Stimulated activated CD8-positive, alpha-beta memory T cell treated with anti-CD3 and anti-CD28 coated beads, Interleukin-4, amount 100 ng/mL, for 48 hours (primary cell): ENCODE data around the gene GEMIN4.

Experiments
- DNase-seq: peaks from one replicate; pipeline ENCODE4 v3.0.0-alpha.2; 2020

Gene GEMIN4

GRCh38 chr17:740240-741017, 11.6 kb downstream of the GEMIN4 start:
- DNase-seq = peak; percentile 44

GRCh38 chr17:737561-738113, 14.4 kb downstream of the GEMIN4 start:
- DNase-seq = no peak

GRCh38 chr17:733743-734142, 18.3 kb downstream of the GEMIN4 start:
- DNase-seq = no peak

DNA sequence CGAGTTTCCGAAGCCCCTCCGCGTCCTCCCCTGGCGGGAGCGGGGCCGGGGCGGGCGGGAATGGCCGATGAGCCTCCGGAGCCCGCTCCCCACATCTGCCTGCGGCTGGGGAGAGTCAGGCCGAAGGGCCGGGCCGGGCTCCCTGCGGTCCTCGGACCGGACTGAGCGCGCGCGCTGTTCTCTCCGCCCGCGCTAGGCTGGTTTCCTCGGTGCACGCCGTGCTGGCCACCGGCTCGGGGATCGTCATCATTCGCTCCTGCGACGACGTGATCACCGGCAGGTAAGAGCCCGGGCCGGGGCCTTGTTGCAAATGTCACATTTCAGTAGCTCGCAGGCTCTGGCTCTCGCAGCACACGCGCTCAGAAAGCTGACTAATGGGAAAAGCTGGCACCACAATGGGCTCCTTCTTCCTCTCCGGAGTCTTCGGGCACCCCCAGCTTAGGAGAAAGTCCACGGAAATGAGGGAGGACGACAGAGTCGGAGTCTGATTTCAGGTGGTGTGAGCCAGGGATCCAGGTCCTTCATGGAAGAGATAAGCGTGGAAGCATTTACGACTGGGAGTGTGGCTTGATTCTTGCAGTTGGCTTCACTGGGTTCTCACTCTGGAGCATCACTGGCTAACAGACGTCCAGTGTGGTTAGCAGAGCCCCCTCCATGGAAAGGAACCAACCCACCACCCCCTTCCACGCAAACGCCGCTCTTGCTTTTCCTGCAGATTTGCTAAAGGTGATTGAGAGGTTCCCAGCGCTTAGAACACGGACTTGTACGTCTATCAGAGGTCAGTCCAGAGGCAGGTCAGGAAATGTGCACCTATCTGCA, 19.0 kb downstream of the GEMIN4 start:
- DNase-seq = peak; percentile 65

DNA sequence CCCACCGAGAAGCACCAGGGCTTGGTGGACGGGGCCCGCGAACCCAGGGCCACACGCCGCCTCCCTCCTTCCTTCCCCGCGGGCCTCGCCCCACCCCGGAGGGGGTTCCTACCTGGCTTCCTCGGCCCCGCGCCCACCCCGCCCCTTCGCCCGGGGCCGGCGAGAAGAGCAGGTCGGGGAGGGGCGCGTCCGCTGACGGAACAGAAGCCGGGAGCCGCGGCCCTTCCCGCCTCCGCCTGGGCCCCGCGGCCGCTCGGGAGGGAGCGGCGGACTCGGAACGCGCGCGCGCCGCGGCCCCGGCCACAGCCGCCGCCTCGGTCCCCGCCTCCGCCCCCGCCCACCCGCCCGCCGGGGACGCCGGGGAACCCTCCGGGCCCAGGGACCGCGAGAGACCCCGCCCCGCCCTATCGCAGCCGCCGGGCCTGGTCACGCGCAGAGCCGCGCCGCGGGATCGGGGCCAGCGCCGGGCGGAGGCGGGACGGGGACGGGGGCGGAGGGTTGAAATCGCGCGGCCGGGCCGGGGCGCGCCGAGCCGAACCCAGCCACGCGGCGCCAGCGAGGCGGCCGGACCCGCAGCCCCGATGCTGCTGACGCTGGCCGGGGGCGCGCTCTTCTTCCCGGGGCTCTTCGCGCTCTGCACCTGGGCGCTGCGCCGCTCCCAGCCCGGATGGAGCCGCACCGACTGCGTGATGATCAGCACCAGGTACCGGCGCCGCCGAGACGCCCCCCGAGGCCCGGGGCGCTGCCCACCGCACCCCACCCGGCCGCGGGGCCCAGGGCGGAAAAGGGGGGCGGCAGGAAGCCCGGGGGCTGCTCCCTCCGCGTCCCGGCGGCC, 19.8 kb downstream of the GEMIN4 start, which contains the start of gene TLCD3A:
Gene TLCD3A (plus strand): TSS at position 530 of the 835 bp plus-strand sequence. CDS start 52 bp downstream, at position 582.
- DNase-seq = peak; percentile 74

- no peak for DNase-seq
These were observed 20.4 kb downstream of the GEMIN4 start for GRCh38 chr17:731644-732066.

DNA sequence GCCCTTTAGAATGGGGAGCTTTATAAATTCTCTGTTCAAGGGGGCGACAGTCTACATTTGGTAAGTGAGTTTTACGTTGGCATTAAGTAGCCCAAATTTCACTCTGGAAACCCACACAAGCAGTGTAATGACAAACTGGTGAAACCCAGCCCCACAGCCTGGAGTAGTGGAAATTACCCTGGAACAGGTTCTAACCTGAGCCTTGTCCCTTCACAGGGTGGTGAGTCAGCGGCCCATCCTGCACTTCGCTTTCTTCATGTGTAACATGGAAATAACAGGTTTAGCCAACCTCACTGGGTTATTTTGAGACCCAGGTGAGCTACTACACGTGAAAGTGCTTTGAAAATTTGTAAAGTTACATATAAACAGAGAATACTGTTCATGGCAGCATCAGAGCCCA, 23.2 kb downstream of the GEMIN4 start:
- DNase-seq = no peak

DNA sequence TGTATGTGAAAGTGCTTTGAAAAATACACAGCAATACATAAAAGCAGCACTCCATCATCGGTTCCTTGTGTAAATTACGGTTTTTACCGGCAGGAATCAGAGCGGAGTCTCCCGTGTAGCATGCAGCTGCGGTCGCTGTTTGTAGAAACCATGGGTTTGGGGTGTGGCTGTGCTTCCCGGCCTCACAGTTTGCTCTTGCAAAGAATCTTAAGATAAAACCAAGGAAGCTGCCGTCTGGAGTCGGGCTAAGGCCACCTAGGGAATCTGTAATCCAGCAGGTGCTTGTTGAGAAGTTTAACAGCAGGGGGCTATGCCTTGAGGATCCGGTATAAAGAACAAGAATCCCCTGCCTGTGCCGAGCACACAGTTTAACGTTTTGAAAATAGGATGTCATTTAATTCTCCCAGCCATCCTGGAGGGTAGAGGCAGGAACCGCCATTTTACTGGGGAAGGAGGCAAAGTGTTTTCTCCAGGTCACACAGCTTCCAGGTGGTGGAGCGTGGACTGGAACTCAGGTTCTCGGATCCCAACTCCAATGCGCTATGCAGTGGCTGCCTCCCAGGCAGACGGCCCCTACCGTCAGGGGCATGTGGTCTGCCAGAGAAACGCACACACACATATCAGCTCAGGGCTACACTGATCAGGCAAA, 25.7 kb downstream of the GEMIN4 start:
- no peak for DNase-seq

GRCh38 chr17:725746-726145, 26.3 kb downstream of the GEMIN4 start:
- DNase-seq = no peak

- no peak for DNase-seq
These were observed 27.0 kb downstream of the GEMIN4 start for GRCh38 chr17:725084-725483.

DNA sequence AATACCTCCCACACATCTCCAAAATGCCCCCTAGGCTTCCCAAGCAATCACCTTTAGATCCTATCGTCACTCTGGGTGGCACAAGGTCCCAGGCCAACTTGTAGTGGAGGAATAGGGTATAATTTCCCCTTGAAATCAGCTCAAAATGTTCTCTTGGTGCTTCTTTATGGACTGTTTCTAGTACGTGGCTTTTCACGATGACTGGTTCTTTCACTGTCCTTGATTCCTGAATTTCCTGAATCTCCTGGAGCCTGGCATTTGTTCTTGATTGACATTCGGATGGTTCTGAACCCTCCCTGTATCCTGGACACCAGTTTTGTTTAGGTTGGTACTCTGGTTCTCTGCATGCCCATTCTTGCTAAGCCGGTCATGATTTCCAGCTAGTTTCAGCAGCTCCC, 30.5 kb downstream of the GEMIN4 start:
- DNase-seq = no peak

DNA sequence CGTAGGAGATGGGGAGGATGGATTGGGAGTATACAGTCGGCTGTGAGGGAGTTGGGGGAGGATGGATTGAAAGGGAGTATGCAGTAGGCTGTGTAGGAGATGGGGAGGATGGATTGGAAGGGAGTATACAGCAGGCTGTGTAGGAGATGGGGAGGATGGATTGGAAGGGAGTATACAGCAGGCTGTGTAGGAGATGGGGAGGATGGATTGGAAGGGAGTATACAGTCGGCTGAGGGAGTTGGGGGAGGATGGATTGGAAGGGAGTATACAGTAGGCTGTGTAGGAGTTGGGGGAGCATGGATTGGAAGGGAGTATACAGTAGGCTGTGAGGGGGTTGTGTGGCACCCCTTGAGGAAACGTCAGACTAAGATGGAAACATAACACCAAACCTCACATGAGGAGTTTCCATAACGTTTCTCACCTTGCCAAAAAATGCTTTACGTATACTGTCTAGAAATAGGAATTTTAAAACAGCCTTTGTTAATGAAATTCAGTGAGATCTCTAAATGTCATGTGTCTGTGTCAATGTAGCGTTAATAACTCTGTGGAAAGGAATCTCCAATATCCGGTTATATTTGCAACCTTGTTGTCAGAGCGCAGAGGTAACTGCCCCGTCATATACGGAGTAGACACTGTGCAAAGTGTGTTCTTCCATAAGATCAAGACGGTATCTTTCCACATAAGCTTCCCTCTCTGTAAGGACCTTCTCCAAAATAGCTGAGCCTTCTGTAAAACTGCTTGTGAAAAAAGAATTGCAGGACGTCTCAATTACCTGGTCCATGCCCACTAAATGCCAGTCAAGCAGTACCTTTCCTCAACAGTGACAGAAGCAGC, 31.1 kb downstream of the GEMIN4 start:
- no peak for DNase-seq

GRCh38 chr17:718075-718474, 34.0 kb downstream of the GEMIN4 start:
- no peak for DNase-seq

DNA sequence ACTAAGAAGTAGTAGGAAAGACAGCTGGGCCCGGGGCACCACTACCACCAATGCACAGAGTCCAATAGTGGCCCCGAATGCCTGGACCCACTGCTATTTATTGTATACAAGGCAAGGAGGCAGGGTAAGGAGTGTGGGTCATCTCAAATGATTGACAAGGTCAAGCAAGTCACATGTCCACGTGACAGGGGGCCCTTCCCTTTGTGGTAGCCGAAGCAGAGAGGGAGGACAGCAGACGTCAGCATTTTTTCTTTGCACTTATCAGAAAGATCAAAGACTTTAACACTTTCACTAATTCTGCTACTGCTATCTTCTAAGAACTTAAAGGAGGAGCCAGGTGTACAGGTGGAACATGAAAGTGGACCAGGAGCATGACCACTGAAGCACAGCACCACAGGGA, 43.9 kb downstream of the GEMIN4 start:
- DNase-seq = no peak

- DNase-seq = no peak
These were observed 46.2 kb downstream of the GEMIN4 start for GRCh38 chr17:705863-706262.

- DNase-seq = no peak
These were observed 47.1 kb downstream of the GEMIN4 start for GRCh38 chr17:705011-705410.

- no peak for DNase-seq
These were observed 47.8 kb downstream of the GEMIN4 start for GRCh38 chr17:704111-704864.

DNA sequence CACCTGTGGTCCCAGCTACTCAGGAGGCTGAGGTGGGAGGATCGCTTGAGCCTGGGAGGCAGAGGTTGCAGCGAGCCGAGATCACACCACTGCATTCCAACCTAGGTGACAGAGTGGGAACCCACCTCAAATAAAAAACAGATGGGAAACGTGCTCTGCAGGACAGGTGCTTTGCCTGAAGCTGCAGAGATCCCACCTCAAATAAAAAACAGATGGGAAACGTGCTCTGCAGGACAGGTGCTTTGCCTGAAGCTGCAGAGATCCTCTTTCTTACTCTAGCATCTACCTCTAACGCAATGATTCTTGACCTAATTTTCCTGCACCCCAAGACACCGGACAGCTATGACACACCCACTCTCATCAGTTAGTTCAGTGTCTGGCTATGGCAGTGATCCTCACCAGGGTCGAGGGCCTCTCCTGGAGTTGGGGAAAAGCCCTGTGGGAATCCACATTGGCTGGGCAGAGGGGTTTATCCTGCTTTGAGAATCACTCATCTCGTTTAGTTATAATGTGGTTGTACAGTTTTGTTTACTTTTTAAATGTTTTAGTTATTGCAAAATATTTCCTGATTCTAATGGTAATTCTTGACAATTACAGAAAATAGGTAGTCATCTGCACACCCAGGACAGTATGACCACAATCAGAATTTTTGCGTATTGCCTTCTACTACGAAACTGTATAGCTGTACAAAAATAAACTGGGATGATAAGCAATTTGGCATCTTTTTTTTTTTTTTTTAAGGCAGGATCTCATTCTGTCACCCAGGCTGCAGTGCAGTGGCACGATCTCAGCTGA, 48.8 kb downstream of the GEMIN4 start:
- no peak for DNase-seq

DNA sequence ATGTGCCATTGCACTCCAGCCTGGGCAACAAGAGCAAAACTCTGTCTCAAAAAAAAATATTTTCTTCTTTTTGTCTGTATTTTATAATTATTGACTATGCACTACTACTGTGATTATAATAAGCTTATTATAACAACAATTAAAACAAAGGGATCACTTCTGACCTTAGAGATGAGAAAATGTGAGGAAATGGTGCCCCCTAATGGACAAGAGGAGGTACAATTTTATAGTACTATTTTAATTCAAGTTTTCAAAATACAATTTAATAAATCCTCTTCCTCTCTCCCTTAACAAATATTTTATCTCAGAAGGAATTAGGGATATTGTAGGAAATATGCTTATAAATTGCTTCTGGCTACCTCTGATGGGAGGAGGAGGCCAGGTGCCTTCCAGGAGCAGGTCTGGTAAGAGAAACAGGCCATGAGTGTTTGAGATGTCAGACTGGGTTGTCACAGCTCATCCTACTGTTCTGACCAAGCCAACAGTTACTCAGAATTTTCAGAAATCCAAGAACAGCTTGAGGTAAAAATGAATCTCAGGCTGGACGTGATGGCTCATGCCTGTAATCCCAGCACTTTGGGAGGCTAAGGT, 51.5 kb downstream of the GEMIN4 start:
- DNase-seq = no peak
